Right kidney (tissue), 9 donors: Measurements from ENCODE around the gene SPACA9.
A peak's percentile ranks its signal among the peaks of the same experiment; 100 is the strongest.

Source experiments
- DNase-seq: peaks from one replicate; pipeline ENCODE4 v3.0.0-alpha.2; 2016
- long read RNA-seq, 8 donors: transcript quantifications; one replicate each; lab custom pipeline, GENCODE V29; 2026

The SPACA9 gene
- long read RNA-seq, donor 1, partial matches to known transcripts = 0 of 3 reads
- long read RNA-seq, donor 1, other reads (novel, unspliced or antisense) = 0 of 3 reads
- long read RNA-seq, donor 2, partial matches to known transcripts = 0 of 1 reads
- long read RNA-seq, donor 2, other reads (novel, unspliced or antisense) = 0 of 1 reads
- long read RNA-seq, donor 3, partial matches to known transcripts = 0 of 2 reads
- long read RNA-seq, donor 3, other reads (novel, unspliced or antisense) = 0 of 2 reads
- long read RNA-seq, donor 4, transcript SPACA9-203 (4 exons, 2,536 nt) = major isoform, 6 of 7 reads
- long read RNA-seq, donor 4, partial matches to known transcripts = 0 of 7 reads
- long read RNA-seq, donor 4, other reads (novel, unspliced or antisense) = 0 of 7 reads
- long read RNA-seq, donor 5, partial matches to known transcripts = 0 of 2 reads
- long read RNA-seq, donor 5, other reads (novel, unspliced or antisense) = 0 of 2 reads
- long read RNA-seq, donor 6, partial matches to known transcripts = 0 of 2 reads
- long read RNA-seq, donor 6, other reads (novel, unspliced or antisense) = 0 of 2 reads
- long read RNA-seq, donor 7, partial matches to known transcripts = 0 of 3 reads
- long read RNA-seq, donor 7, other reads (novel, unspliced or antisense) = 0 of 3 reads
- long read RNA-seq, donor 8, partial matches to known transcripts = 0 of 2 reads
- long read RNA-seq, donor 8, other reads (novel, unspliced or antisense) = 0 of 2 reads

- peak; percentile 50 for DNase-seq
Measured at GRCh38 chr9:132878695-132879456, at the start of gene SPACA9. TSS of gene SPACA9 (plus strand) at chr9:132878898. CDS start at chr9:132883948, 5,050 bp downstream.

- DNase-seq = no peak
Measured at GRCh38 chr9:132832171-132832881, 46.4 kb upstream of the SPACA9 start.

GRCh38 chr9:132833550-132834121 lies 45.1 kb upstream of the SPACA9 start:
- no peak for DNase-seq

- no peak for DNase-seq
Measured at GRCh38 chr9:132834343-132834742, 44.4 kb upstream of the SPACA9 start.

- no peak for DNase-seq
Measured at GRCh38 chr9:132837501-132838286, 41.0 kb upstream of the SPACA9 start.

- no peak for DNase-seq
Measured at GRCh38 chr9:132838291-132838690, 40.4 kb upstream of the SPACA9 start.

- DNase-seq = no peak
Measured at GRCh38 chr9:132840980-132841379, 37.7 kb upstream of the SPACA9 start.

GRCh38 chr9:132842124-132843044 lies 36.3 kb upstream of the SPACA9 start:
- DNase-seq = no peak

GRCh38 chr9:132846109-132846917 lies 32.4 kb upstream of the SPACA9 start:
- no peak for DNase-seq

GRCh38 chr9:132846918-132847515 lies 31.7 kb upstream of the SPACA9 start:
- DNase-seq = no peak

- DNase-seq = no peak
Measured at GRCh38 chr9:132849185-132849706, 29.5 kb upstream of the SPACA9 start.

GRCh38 chr9:132853482-132853881 lies 25.2 kb upstream of the SPACA9 start:
- DNase-seq = no peak

- no peak for DNase-seq
Measured at GRCh38 chr9:132854832-132855231, 23.9 kb upstream of the SPACA9 start.

- DNase-seq = no peak
Measured at GRCh38 chr9:132855904-132856303, 22.8 kb upstream of the SPACA9 start.

GRCh38 chr9:132857031-132857430 lies 21.7 kb upstream of the SPACA9 start:
- no peak for DNase-seq

- DNase-seq = no peak
Measured at GRCh38 chr9:132857616-132858342, 20.9 kb upstream of the SPACA9 start.

- no peak for DNase-seq
Measured at GRCh38 chr9:132858751-132859150, 19.9 kb upstream of the SPACA9 start.

GRCh38 chr9:132861666-132862065 lies 17.0 kb upstream of the SPACA9 start:
- no peak for DNase-seq
